ENCODE measurements around the gene PCK2. TPM values are rescaled to one million over a fixed set of nuclear protein-coding genes. Genes with fewer than 3 reads are reported as not detected.

Gene PCK2
- total RNA-seq, 4 donors from 2014 or later = 74.4 to 238 (median 130) TPM

GRCh38 chr14:24126939-24127338, 32.8 kb downstream of the PCK2 start:
- Histone ChIP-seq H3K4me1 (no peaks in the 10 kb centered on the region), H3K9me3 (no peaks in the 10 kb centered on the region), H3K27me3 (no peaks in the 10 kb centered on the region), H3K4me3 (no peak overlapping the region), H3K27ac (no peak overlapping the region), H3K36me3 (peaks cover 0 to 20% (median 6%) of the 10 kb centered on the region in 4 donors)
- DNase-seq = no peak
- TF ChIP-seq, protein P1, sequence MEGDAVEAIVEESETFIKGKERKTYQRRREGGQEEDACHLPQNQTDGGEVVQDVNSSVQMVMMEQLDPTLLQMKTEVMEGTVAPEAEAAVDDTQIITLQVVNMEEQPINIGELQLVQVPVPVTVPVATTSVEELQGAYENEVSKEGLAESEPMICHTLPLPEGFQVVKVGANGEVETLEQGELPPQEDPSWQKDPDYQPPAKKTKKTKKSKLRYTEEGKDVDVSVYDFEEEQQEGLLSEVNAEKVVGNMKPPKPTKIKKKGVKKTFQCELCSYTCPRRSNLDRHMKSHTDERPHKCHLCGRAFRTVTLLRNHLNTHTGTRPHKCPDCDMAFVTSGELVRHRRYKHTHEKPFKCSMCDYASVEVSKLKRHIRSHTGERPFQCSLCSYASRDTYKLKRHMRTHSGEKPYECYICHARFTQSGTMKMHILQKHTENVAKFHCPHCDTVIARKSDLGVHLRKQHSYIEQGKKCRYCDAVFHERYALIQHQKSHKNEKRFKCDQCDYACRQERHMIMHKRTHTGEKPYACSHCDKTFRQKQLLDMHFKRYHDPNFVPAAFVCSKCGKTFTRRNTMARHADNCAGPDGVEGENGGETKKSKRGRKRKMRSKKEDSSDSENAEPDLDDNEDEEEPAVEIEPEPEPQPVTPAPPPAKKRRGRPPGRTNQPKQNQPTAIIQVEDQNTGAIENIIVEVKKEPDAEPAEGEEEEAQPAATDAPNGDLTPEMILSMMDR (IDR thresholded peaks at IDR 0.05) = no peak
- TF ChIP-seq EP300 (IDR thresholded peaks at IDR 0.05; ENCODE audit: low read depth) = no peak
- TF ChIP-seq POLR2A (IDR thresholded peaks at IDR 0.05) = no peak
- no peak for TF ChIP-seq POLR2AphosphoS5 (IDR thresholded peaks at IDR 0.05)
- in situ Hi-C loops (cut with MboI; ENCODE audit: low pct_ligation_motif_present in 1 of 4, low pct_unique_long_range_greater_than_20kb in 1 of 4, low sequenced_read_pairs in 3 of 4) (no loop called here), intact Hi-C loops (cut with DNase I; ENCODE audit: low total_unique reads) (no loop called here)

- no peak for DNase-seq
- H3K4me1 ChIP-seq = no peaks in the 10 kb centered on the region
- TF ChIP-seq POLR2AphosphoS5 (IDR thresholded peaks at IDR 0.05) (no peak), POLR2A (IDR thresholded peaks at IDR 0.05) (no peak), EP300 (IDR thresholded peaks at IDR 0.05; ENCODE audit: low read depth) (no peak)
- TF ChIP-seq, protein P1 (IDR thresholded peaks at IDR 0.05) = no peak
- in situ Hi-C loops (cut with MboI; ENCODE audit: low pct_ligation_motif_present in 1 of 4, low pct_unique_long_range_greater_than_20kb in 1 of 4, low sequenced_read_pairs in 3 of 4) (no loop called here), intact Hi-C loops (cut with DNase I; ENCODE audit: low total_unique reads) (no loop called here)
- H3K36me3 ChIP-seq = peaks cover 0 to 13% (median 3%) of the 10 kb centered on the region in 4 donors
- H3K27me3 ChIP-seq = no peaks in the 10 kb centered on the region
- 64 to 87% methylated on average over 2 of the region's 2 CpGs for WGBS, 2 donors (ENCODE audit: low coverage in 1 of 2)
- no peak overlapping the region for H3K4me3 ChIP-seq
- H3K9me3 ChIP-seq = no peaks in the 10 kb centered on the region
- H3K27ac ChIP-seq = no peak overlapping the region
Observed at GRCh38 chr14:24127673-24128072, 33.6 kb downstream of the PCK2 start.

DNA sequence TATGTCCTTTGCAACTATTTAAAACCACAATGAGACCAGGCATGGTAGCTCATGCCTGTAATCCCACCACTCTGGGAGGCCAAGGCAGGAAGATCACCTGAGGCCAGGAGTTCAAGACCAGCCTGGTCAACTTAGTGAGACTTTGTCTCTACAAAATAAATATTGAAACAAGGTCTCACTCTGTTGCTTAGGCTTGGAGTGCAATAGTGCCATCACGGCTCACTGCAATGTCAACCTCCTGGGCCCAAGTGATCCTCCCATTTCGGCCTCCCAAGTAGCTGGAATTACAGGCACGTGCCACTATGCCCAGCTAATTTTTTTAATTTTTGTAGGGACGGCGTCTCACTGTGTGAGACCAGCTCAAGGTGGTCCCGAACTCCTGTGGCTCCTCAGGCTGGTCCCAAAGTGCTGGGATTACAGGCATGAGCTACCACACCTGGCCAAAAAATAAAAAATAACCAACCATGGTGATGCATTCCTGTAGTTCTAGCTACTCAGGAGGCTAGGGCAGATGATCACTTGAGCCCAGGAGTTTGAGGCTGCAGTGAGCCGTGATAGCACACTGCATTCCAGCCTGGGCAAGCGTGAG, 35.4 kb downstream of the PCK2 start:
- in situ Hi-C loops (cut with MboI; ENCODE audit: low pct_ligation_motif_present in 1 of 4, low pct_unique_long_range_greater_than_20kb in 1 of 4, low sequenced_read_pairs in 3 of 4) (no loop called here), intact Hi-C loops (cut with DNase I; ENCODE audit: low total_unique reads) (no loop called here)
- no peaks in the 10 kb centered on the region for H3K27me3 ChIP-seq
- no peaks in the 10 kb centered on the region for H3K9me3 ChIP-seq
- no peak for DNase-seq
- H3K4me3 ChIP-seq = no peak overlapping the region
- H3K27ac ChIP-seq = no peak overlapping the region
- WGBS, 2 donors (ENCODE audit: low coverage in 1 of 2) = 94 to 95% methylated on average over 2 to 8 of the region's 8 CpGs
- H3K36me3 ChIP-seq = no peaks in the 10 kb centered on the region
- no peaks in the 10 kb centered on the region for H3K4me1 ChIP-seq
- no peak for TF ChIP-seq POLR2AphosphoS5 (IDR thresholded peaks at IDR 0.05)
- TF ChIP-seq POLR2A (IDR thresholded peaks at IDR 0.05) = no peak
- TF ChIP-seq, protein P1 (IDR thresholded peaks at IDR 0.05) = no peak
- TF ChIP-seq EP300 (IDR thresholded peaks at IDR 0.05; ENCODE audit: low read depth) = no peak

DNA sequence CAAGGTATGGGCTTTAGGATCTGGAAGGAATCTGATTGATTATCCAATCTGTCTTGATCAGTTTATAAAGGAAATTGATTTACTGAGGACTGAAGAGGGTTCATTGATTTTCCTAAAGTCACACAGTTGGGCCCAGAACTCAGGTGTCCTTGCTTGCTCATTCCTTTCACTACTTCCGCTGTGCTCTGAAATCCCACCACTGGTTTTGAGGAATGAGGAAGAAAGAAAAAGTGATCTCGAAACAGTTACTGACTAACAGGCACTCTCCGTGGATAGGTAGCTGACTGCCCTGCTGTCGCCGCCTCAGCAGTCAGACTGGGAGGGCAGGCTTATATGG, 36.2 kb downstream of the PCK2 start, which contains the start of gene FITM1:
Gene FITM1, plus strand, starts transcription at position 280 of the 337 bp plus-strand sequence. CDS start 905 bp downstream, outside the sequence.
- no peak for DNase-seq
- in situ Hi-C loops (cut with MboI; ENCODE audit: low pct_ligation_motif_present in 1 of 4, low pct_unique_long_range_greater_than_20kb in 1 of 4, low sequenced_read_pairs in 3 of 4) (no loop called here), intact Hi-C loops (cut with DNase I; ENCODE audit: low total_unique reads) (no loop called here)
- Histone ChIP-seq H3K4me1 (peaks cover 1 to 3% (median 2%) of the 10 kb centered on the region in 4 donors), H3K9me3 (no peaks in the 10 kb centered on the region), H3K27ac (no peak within 1 kb of the TSS), H3K4me3 (no peak within 1 kb of the TSS), H3K27me3 (no peaks in the 10 kb centered on the region), H3K36me3 (no peaks in the 10 kb centered on the region)
- WGBS, 2 donors (ENCODE audit: low coverage in 1 of 2) = 86 to 92% methylated on average over 5 of the region's 5 CpGs
- TF ChIP-seq EP300 (IDR thresholded peaks at IDR 0.05; ENCODE audit: low read depth) = no peak
- no peak for TF ChIP-seq POLR2A (IDR thresholded peaks at IDR 0.05)
- TF ChIP-seq, protein P1 (IDR thresholded peaks at IDR 0.05) = no peak
- TF ChIP-seq POLR2AphosphoS5 (IDR thresholded peaks at IDR 0.05) = no peak

All from transverse colon (tissue), 4 donors.